Endothelial cell of umbilical vein (primary cell): ENCODE data around the gene TMEM42. TPM values are rescaled to one million over a fixed set of nuclear protein-coding genes. Genes with fewer than 3 reads are reported as not detected.
"Not testable (repeated sequence)": the region's sequence is repeated elsewhere in the genome, so short reads cannot be mapped to it uniquely, and the experiment has no call there.

Experiments
- BruUV-seq: library from RNA; stranded (reverse); fragments of 400-500 nt; replicated peaks from 2 replicates; lab custom pipeline; 2021; lab: Mats Ljungman, UMichigan
- CTCF ChIA-PET: fragments of 300-600, 350-600 bp; sonication (Branson Sonifier 250); formaldehyde crosslinking; loops from one replicate; lab custom pipeline; 2021; ENCODE audit warnings: antibody characterized with exemption, inconsistent platforms; lab: Charles Lee
- POLR2A ChIA-PET: fragments of 300-600, 350-600 bp; sonication (Branson Sonifier 250); formaldehyde crosslinking; loops from one replicate; lab custom pipeline; 2021; ENCODE audit warnings: antibody characterized with exemption, inconsistent platforms; lab: Charles Lee
- DNase-seq: peaks from one replicate; pipeline ENCODE4 v3.0.0-alpha.2; 2011; ENCODE audit warnings: low read depth, low spot score
- FAIRE-seq: peaks from 2 replicates; lab custom pipeline; 2011; peaks lifted over from hg19 to GRCh38; lab: Jason Lieb, UNC
- H2AFZ ChIP-seq: 2 replicates; pipeline ENCODE4 v1.6.0; 2012; ENCODE audit warnings: low read depth, low read length, control low read depth, inconsistent platforms
- H3K27ac ChIP-seq: 2 replicates; pipeline ENCODE4 v1.5.1; 2011; ENCODE audit warnings: low read depth, mild to moderate bottlenecking, control low read depth, low read length, moderate library complexity; ENCODE audit not compliant: insufficient read depth
- H3K27me3 ChIP-seq, 2 experiments: 2 replicates each; pipeline versions ENCODE4 v1.6.0 to v1.6.1; 2011; ENCODE audit warnings: low read length in 2 of 2, mixed read lengths in 1 of 2; ENCODE audit not compliant: control insufficient read depth in 2 of 2, insufficient read depth in 2 of 2
- H3K36me3 ChIP-seq, 2 experiments: 2 replicates in 1 of 2; 3 replicates in 1 of 2; pipeline ENCODE4 v1.5.1; 2011; ENCODE audit warnings: low read length in 2 of 2, mild to moderate bottlenecking in 1 of 2, moderate library complexity in 1 of 2; ENCODE audit not compliant: control insufficient read depth in 2 of 2, insufficient read depth in 2 of 2; ENCODE audit errors: extremely low read depth in 1 of 2
- H3K4me1 ChIP-seq: 3 replicates; pipeline ENCODE4 v1.5.1; 2011; ENCODE audit warnings: mild to moderate bottlenecking, low read length; ENCODE audit not compliant: control insufficient read depth, insufficient read depth; ENCODE audit errors: extremely low read depth
- H3K4me2 ChIP-seq: 2 replicates; pipeline ENCODE4 v1.6.1; 2011; ENCODE audit warnings: low read length, control low read depth, mixed read lengths; ENCODE audit not compliant: insufficient read depth
- H3K4me3 ChIP-seq, 3 experiments: fragments of 200-600 bp in 1 of 3; sonication (generic), shearing (Covaris generic) in 1 of 3; replicated peaks in 1 of 3; 2 replicates each; pipeline ENCODE4 v1.5.1; 2011 to 2016; ENCODE audit warnings: control low read depth in 3 of 3, low read length in 3 of 3, mild to moderate bottlenecking in 2 of 3, inconsistent platforms in 1 of 3, low read depth in 1 of 3, moderate library complexity in 1 of 3; ENCODE audit not compliant: insufficient read depth in 1 of 3
- H3K79me2 ChIP-seq: 2 replicates; pipeline ENCODE4 v1.6.0; 2012; ENCODE audit warnings: low read length, inconsistent platforms; ENCODE audit not compliant: control insufficient read depth, insufficient read depth
- H3K9ac ChIP-seq: replicated peaks from 2 replicates; pipeline ENCODE3; 2011; ENCODE audit warnings: low read length, control low read depth; ENCODE audit not compliant: insufficient read depth; ENCODE audit errors: extremely low read depth
- H3K9me1 ChIP-seq: replicated peaks from 3 replicates; pipeline ENCODE4 v1.6.0; 2011; ENCODE audit warnings: mild to moderate bottlenecking, low read length; ENCODE audit not compliant: control insufficient read depth, insufficient read depth; ENCODE audit errors: extremely low read depth
- H3K9me3 ChIP-seq: replicated peaks from 2 replicates; pipeline ENCODE4 v1.5.1; 2012; ENCODE audit warnings: low read length, inconsistent platforms; ENCODE audit not compliant: control insufficient read depth, insufficient read depth
- H4K20me1 ChIP-seq: replicated peaks from 2 replicates; pipeline ENCODE3; 2011; ENCODE audit warnings: mild to moderate bottlenecking, low read length; ENCODE audit not compliant: control insufficient read depth, insufficient read depth; ENCODE audit errors: extremely low read depth
- CTCF ChIP-seq, 2 donors: IDR thresholded peaks; 1 replicate in 1 of 2; 2 replicates in 1 of 2; pipeline ENCODE4 v1.5.1; 2011; ENCODE audit warnings: low read length in 2 of 2, mild to moderate bottlenecking in 2 of 2, moderate library complexity in 2 of 2, control low read depth in 1 of 2, inconsistent platforms in 1 of 2, low read depth in 1 of 2; ENCODE audit not compliant: insufficient read depth in 1 of 2; ENCODE audit errors: extremely low read depth in 1 of 2
- JUN ChIP-seq: IDR thresholded peaks from 2 replicates; pipeline ENCODE4 v1.6.1; 2011; ENCODE audit warnings: borderline replicate concordance, low read depth; ENCODE audit not compliant: insufficient read length, insufficient read depth
- MAX ChIP-seq: IDR thresholded peaks from 2 replicates; pipeline ENCODE4 v1.6.1; 2011; ENCODE audit not compliant: insufficient read depth, insufficient read length
- MYC ChIP-seq: IDR thresholded peaks from one replicate; pipeline ENCODE4 v1.6.1; 2011; ENCODE audit warnings: mild to moderate bottlenecking, low read depth, low read length
- POLR2A ChIP-seq: IDR thresholded peaks from 2 replicates; pipeline ENCODE4 v1.6.1; 2012; ENCODE audit warnings: low read depth, mild to moderate bottlenecking, control low read depth, low read length
- POLR2AphosphoS5 ChIP-seq: IDR thresholded peaks from 2 replicates; pipeline ENCODE4 v1.6.1; 2012; ENCODE audit warnings: low read depth, mild to moderate bottlenecking, control low read depth, low read length, moderate library complexity; ENCODE audit not compliant: insufficient read depth
- dilution Hi-C: fragments of 300-500 bp; cut with MboI; formaldehyde crosslinking; loops from one replicate; pipeline ENCODE4 v1.15.0; 2019; ENCODE audit warnings: low sequenced_read_pairs; ENCODE audit not compliant: extremely low pct_ligation_motif_present
- intact Hi-C: fragments of 100-400 bp; cut with micrococcal nuclease; formaldehyde crosslinking; loops from one replicate; pipeline ENCODE4 v1.10.0; 2022
- polyA plus RNA-seq, 4 experiments: library from polyadenylated mRNA; depleted of rRNA in 3 of 4; stranded (reverse) in 3 of 4; unstranded in 1 of 4; fragments of >200 nt; gene quantifications; 2 replicates each; pipeline versions ENCODE4 v1.2.1 to v1.2.3, GENCODE V29; 2011 to 2012; ENCODE audit warnings: missing spikeins in 1 of 4
- total RNA-seq: library from RNA; stranded (reverse); gene quantifications from 2 replicates; pipeline ENCODE4 v1.2.3, GENCODE V29; 2021

Gene TMEM42
- total and polyA plus RNA-seq, 2 donors (not counting 3 experiments of a cell fraction or from before 2014, with no cell fraction given), result 10.6 to 46.4 TPM

DNA sequence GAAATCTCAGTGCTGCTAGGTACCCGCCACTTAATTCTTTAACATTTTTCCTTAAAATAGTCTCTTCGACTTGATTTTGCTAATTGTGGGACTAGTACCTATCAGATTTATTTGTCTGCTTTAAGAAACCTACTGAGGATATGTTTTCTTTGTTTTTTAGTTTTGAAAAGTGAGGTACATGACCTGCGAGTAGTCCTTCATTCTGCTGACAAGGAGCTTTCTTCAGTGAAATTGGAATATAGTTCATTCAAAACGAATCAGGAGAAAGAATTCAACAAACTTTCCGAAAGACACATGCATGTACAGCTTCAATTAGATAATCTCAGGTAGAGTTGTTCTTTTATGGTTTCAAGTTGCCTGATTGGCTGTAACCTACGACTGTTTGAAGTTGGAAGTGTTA is 47.0 kb upstream of the TMEM42 start:
- no peaks in the 10 kb centered on the region for H3K36me3 ChIP-seq
- intact Hi-C loops (no loop called here), dilution Hi-C loops (no loop called here)

DNA sequence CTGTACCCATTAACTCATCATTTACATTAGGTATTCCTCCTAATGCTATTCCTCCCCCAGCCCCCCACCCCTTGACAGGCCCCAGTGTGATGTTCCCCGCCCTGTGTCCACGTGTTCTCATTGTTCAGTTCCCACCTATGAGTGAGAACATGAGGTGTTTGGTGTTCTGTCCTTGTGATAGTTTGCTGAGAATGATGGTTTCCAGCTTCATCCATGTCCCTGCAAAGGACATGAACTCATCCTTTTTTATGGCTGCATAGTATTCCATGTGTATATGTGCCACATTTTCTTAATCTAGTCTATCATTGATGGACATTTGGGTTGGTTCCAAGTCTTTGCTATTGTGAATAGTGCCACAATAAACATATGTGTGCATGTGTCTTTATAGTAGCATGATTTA is 45.4 kb upstream of the TMEM42 start:
- dilution Hi-C loops, H3K79me2 ChIP-seq, H3K4me1 ChIP-seq, H2AFZ ChIP-seq, intact Hi-C loops, FAIRE-seq, H3K9ac ChIP-seq, H3K36me3 ChIP-seq, H3K9me3 ChIP-seq, CTCF ChIA-PET, H3K4me2 ChIP-seq, H3K4me3 ChIP-seq, H3K9me1 ChIP-seq, H4K20me1 ChIP-seq, H3K27ac ChIP-seq, POLR2A ChIA-PET, BruUV-seq, H3K27me3 ChIP-seq, DNase-seq: not testable (repeated sequence)

More for the DNA sequence above, 47.0 kb upstream of the TMEM42 start:
- no peak for FAIRE-seq
- Histone ChIP-seq H3K9me1 (no peaks in the 10 kb centered on the region), H3K9ac (no peak overlapping the region), H2AFZ (no peak overlapping the region), H3K9me3 (no peaks in the 10 kb centered on the region), H3K4me3 (no peak overlapping the region), H3K79me2 (no peaks in the 10 kb centered on the region), H4K20me1 (no peaks in the 10 kb centered on the region), H3K4me1 (no peaks in the 10 kb centered on the region), H3K27ac (no peak overlapping the region), H3K27me3 (no peaks in the 10 kb centered on the region), H3K4me2 (no peak overlapping the region)
- ChIA-PET CTCF (interaction anchor here (1.5 kb wide), 1 partner anchor 8 kb away, joined by 3 read pairs; no protein-coding TSS in a partner anchor), POLR2A (no interaction called here)
- BruUV-seq, result no TSS peak
- TF ChIP-seq POLR2AphosphoS5, result no peak
- TF ChIP-seq JUN, result no peak
- no peak for TF ChIP-seq MYC
- TF ChIP-seq MAX, result no peak
- TF ChIP-seq CTCF (IDR thresholded peaks at IDR 0.05; ENCODE audit: extremely low read depth in 1 of 2, insufficient read depth in 1 of 2, low read depth in 1 of 2, low read length in 2 of 2), result no peak
- no peak for TF ChIP-seq POLR2A
- no peak for DNase-seq

- H3K9ac ChIP-seq, H2AFZ ChIP-seq, H3K4me2 ChIP-seq, H3K36me3 ChIP-seq, H3K27ac ChIP-seq, DNase-seq, BruUV-seq, dilution Hi-C loops, CTCF ChIA-PET, FAIRE-seq, H3K9me1 ChIP-seq, H3K4me1 ChIP-seq, H3K79me2 ChIP-seq, H3K9me3 ChIP-seq, H3K27me3 ChIP-seq, POLR2A ChIA-PET, H4K20me1 ChIP-seq, H3K4me3 ChIP-seq, intact Hi-C loops: not testable (repeated sequence)
Measured at GRCh38 chr3:44821206-44821605, 40.5 kb upstream of the TMEM42 start.
